Measurements from ENCODE around the gene NAA50. TPM values are rescaled to one million over a fixed set of nuclear protein-coding genes. Genes with fewer than 3 reads are reported as not detected.

NAA50 gene
- total RNA-seq, 4 donors from 2014 or later: 127 to 172 (median 147) TPM

GRCh38 chr3:113731694-113732093, 14.4 kb downstream of the NAA50 start:
- Histone ChIP-seq H3K4me1 (peaks cover 2 to 83% (median 11%) of the 10 kb centered on the region in 3 donors), H3K36me3 (no peaks in the 10 kb centered on the region), H3K27ac (no peak overlapping the region), H3K27me3 (no peaks in the 10 kb centered on the region), H3K9me3 (no peaks in the 10 kb centered on the region), H3K4me3 (no peak overlapping the region)
- no peak for ATAC-seq
- 54 to 60% methylated on average over 4 of the region's 4 CpGs for WGBS, 2 donors (ENCODE audit: low coverage in 1 of 2)
- no peak for TF ChIP-seq EP300 (IDR thresholded peaks at IDR 0.05)
- TF ChIP-seq POLR2AphosphoS5 (IDR thresholded peaks at IDR 0.05): no peak
- TF ChIP-seq, protein P1, sequence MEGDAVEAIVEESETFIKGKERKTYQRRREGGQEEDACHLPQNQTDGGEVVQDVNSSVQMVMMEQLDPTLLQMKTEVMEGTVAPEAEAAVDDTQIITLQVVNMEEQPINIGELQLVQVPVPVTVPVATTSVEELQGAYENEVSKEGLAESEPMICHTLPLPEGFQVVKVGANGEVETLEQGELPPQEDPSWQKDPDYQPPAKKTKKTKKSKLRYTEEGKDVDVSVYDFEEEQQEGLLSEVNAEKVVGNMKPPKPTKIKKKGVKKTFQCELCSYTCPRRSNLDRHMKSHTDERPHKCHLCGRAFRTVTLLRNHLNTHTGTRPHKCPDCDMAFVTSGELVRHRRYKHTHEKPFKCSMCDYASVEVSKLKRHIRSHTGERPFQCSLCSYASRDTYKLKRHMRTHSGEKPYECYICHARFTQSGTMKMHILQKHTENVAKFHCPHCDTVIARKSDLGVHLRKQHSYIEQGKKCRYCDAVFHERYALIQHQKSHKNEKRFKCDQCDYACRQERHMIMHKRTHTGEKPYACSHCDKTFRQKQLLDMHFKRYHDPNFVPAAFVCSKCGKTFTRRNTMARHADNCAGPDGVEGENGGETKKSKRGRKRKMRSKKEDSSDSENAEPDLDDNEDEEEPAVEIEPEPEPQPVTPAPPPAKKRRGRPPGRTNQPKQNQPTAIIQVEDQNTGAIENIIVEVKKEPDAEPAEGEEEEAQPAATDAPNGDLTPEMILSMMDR (IDR thresholded peaks at IDR 0.05): no peak
- TF ChIP-seq POLR2A (IDR thresholded peaks at IDR 0.05): no peak

DNA sequence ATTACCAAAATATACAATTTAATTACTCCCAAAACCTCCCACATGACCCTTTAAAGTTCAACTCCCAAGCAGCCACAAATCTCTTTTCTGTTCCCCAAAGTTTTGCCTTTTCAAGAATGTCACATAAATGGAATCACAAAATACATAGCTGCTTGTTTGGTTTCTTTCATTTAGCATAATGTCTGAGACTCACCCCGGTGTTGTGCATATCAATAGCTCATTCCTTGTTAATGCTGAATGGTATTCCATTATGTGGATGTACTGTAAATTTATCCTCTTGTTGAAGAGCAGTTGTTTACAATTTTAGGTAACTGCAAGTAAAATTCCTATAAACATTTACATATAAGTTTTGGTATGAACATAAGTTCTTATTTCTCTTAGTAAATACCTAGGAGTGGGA, 15.5 kb downstream of the NAA50 start:
- ATAC-seq: no peak
- Histone ChIP-seq H3K4me3 (no peak overlapping the region), H3K9me3 (no peaks in the 10 kb centered on the region), H3K27ac (no peak overlapping the region), H3K27me3 (no peaks in the 10 kb centered on the region), H3K36me3 (no peaks in the 10 kb centered on the region), H3K4me1 (peaks cover 0 to 80% (median 6%) of the 10 kb centered on the region in 3 donors)
- WGBS, 2 donors (ENCODE audit: low coverage in 1 of 2): 69 to 75% methylated on average over 1 of the region's 1 CpG
- TF ChIP-seq, protein P1 (IDR thresholded peaks at IDR 0.05): no peak
- TF ChIP-seq POLR2AphosphoS5 (IDR thresholded peaks at IDR 0.05) (no peak), EP300 (IDR thresholded peaks at IDR 0.05) (no peak), POLR2A (IDR thresholded peaks at IDR 0.05) (no peak)

DNA sequence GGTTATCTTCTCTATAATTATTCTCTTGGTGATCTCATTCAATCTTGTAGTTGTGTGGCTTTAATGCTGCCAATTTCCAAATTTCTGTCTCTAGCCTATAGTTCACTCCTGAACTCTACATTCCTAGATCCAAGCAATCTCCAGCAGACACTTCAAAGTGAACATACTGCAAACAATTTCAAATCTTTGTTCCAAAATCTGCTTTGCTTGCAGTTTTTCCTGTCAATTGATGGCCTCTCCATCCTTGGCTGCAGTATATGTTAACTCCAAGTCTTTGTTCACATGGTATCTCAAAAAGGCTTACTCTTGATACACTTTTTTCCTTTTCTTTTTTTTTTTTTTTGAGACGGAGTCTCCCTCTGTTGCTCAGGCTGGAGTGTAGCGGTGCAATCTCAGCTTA, 17.4 kb downstream of the NAA50 start:
- 100% methylated on average over 1 to 2 of the region's 2 CpGs for WGBS, 2 donors (ENCODE audit: low coverage in 1 of 2)
- H3K27ac ChIP-seq: no peak overlapping the region
- no peaks in the 10 kb centered on the region for H3K36me3 ChIP-seq
- no peak for ATAC-seq
- TF ChIP-seq POLR2A (IDR thresholded peaks at IDR 0.05) (no peak), POLR2AphosphoS5 (IDR thresholded peaks at IDR 0.05) (no peak), EP300 (IDR thresholded peaks at IDR 0.05) (no peak)
- TF ChIP-seq, protein P1 (IDR thresholded peaks at IDR 0.05): no peak
- no peak overlapping the region for H3K4me3 ChIP-seq
- H3K9me3 ChIP-seq: no peaks in the 10 kb centered on the region
- H3K27me3 ChIP-seq: no peaks in the 10 kb centered on the region
- H3K4me1 ChIP-seq: peaks cover 0 to 68% (median 0%) of the 10 kb centered on the region in 3 donors

- Histone ChIP-seq H3K27ac (no peak overlapping the region), H3K36me3 (peaks cover 0 to 41% of the 10 kb centered on the region in 2 donors), H3K9me3 (no peaks in the 10 kb centered on the region), H3K4me1 (peaks cover 0 to 24% (median 0%) of the 10 kb centered on the region in 3 donors), H3K27me3 (no peaks in the 10 kb centered on the region), H3K4me3 (no peak overlapping the region)
- WGBS, 2 donors (ENCODE audit: low coverage in 1 of 2): 69 to 71% methylated on average over 3 of the region's 3 CpGs
- ATAC-seq: no peak
- TF ChIP-seq POLR2A (IDR thresholded peaks at IDR 0.05) (no peak), EP300 (IDR thresholded peaks at IDR 0.05) (no peak), POLR2AphosphoS5 (IDR thresholded peaks at IDR 0.05) (no peak)
- TF ChIP-seq, protein P1 (IDR thresholded peaks at IDR 0.05): no peak
Observed at GRCh38 chr3:113721636-113722035, 24.4 kb downstream of the NAA50 start.

DNA sequence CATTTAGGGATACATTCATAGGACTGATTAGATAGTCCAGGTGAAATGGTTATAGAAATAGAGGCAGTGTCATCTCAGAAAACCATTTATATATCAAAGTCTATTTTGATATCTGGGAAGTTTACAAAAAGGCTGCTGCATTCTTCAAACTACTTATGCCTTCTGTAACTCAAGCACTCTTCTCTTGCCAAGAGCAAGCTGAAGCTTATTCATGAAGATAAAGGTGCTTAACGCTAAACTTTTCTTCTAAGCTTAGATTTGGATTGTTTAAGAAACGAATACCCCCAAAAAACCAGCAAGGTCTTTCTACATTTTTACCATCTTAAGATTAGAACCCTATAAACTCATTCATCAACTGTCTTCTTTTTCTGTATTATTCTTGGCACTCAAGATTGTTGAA, 26.3 kb downstream of the NAA50 start:
- Histone ChIP-seq H3K27ac (no peak overlapping the region), H3K36me3 (peaks cover 0 to 41% of the 10 kb centered on the region in 2 donors), H3K4me3 (no peak overlapping the region), H3K27me3 (no peaks in the 10 kb centered on the region), H3K9me3 (no peaks in the 10 kb centered on the region), H3K4me1 (peaks cover 0 to 13% (median 0%) of the 10 kb centered on the region in 3 donors)
- no peak for ATAC-seq
- TF ChIP-seq POLR2A (IDR thresholded peaks at IDR 0.05): no peak
- no peak for TF ChIP-seq POLR2AphosphoS5 (IDR thresholded peaks at IDR 0.05)
- TF ChIP-seq, protein P1 (IDR thresholded peaks at IDR 0.05): no peak
- no peak for TF ChIP-seq EP300 (IDR thresholded peaks at IDR 0.05)
- WGBS, 2 donors (ENCODE audit: low coverage in 1 of 2): 26 to 28% methylated on average over 2 of the region's 2 CpGs
